Loucy (cell line): ENCODE results near the gene SPDYC.

Source experiments
- H2AFZ ChIP-seq: fragments of 200-600 bp; sonication (generic); 2 replicates; pipeline ENCODE4 v1.6.0; 2016; ENCODE audit warnings: antibody characterized with exemption, mild to moderate bottlenecking, low read length, moderate library complexity
- H3F3A ChIP-seq: fragments of 200-600 bp; 2 replicates; pipeline ENCODE4 v1.6.0; 2016; ENCODE audit warnings: antibody characterized with exemption, low read depth, mild to moderate bottlenecking
- H3K27me3 ChIP-seq: fragments of 200-600 bp; sonication (generic); 2 replicates; pipeline ENCODE4 v1.6.1; 2014; ENCODE audit warnings: low read length, mild to moderate bottlenecking; ENCODE audit not compliant: insufficient read depth, poor library complexity, severe bottlenecking
- H3K36me3 ChIP-seq: fragments of 200-600 bp; sonication (generic); 2 replicates; pipeline ENCODE4 v1.6.1; 2016; ENCODE audit warnings: low read length; ENCODE audit not compliant: insufficient read depth
- H3K4me1 ChIP-seq: fragments of 200-600 bp; sonication (generic); 2 replicates; pipeline ENCODE4 v1.5.1; 2014; ENCODE audit warnings: low read length, mild to moderate bottlenecking; ENCODE audit not compliant: insufficient read depth, poor library complexity, severe bottlenecking
- H3K4me2 ChIP-seq: fragments of 200-600 bp; sonication (generic); 2 replicates; pipeline ENCODE4 v1.6.0; 2014; ENCODE audit warnings: antibody characterized with exemption, low read length, low read depth, mild to moderate bottlenecking; ENCODE audit not compliant: poor library complexity, severe bottlenecking
- H3K4me3 ChIP-seq: fragments of 200-600 bp; sonication (generic); 2 replicates; pipeline ENCODE4 v1.5.1; 2014; ENCODE audit warnings: low read length, mild to moderate bottlenecking, mixed read lengths; ENCODE audit not compliant: poor library complexity, severe bottlenecking
- H3K79me2 ChIP-seq: fragments of 200-600 bp; sonication (generic); 2 replicates; pipeline ENCODE4 v1.6.1; 2014; ENCODE audit warnings: low read length; ENCODE audit not compliant: insufficient read depth
- H3K9ac ChIP-seq: fragments of 200-600 bp; sonication (generic); 2 replicates; pipeline ENCODE4 v1.6.0; 2014; ENCODE audit warnings: mild to moderate bottlenecking, low read depth, low read length, moderate library complexity; ENCODE audit not compliant: poor library complexity, severe bottlenecking
- H3K9me2 ChIP-seq: fragments of 200-600 bp; sonication (generic); replicated peaks from 2 replicates; pipeline ENCODE4 v1.6.1; 2016; ENCODE audit warnings: low read depth, low read length, mixed read lengths
- H3K9me3 ChIP-seq: fragments of 200-600 bp; sonication (generic); 2 replicates; pipeline ENCODE4 v1.6.1; 2014; ENCODE audit warnings: mild to moderate bottlenecking, antibody characterized with exemption, low read length, low read depth; ENCODE audit not compliant: insufficient read depth
- H4K20me1 ChIP-seq: fragments of 200-600 bp; sonication (generic); 2 replicates; pipeline ENCODE4 v1.6.0; 2014; ENCODE audit warnings: antibody characterized with exemption, low read length, mild to moderate bottlenecking; ENCODE audit not compliant: insufficient read depth, poor library complexity, severe bottlenecking
- EZH2phosphoT487 ChIP-seq: fragments of 200-600 bp; IDR thresholded peaks from 2 replicates; pipeline ENCODE4 v1.6.1; 2018; ENCODE audit warnings: antibody characterized with exemption, mild to moderate bottlenecking, moderate library complexity, borderline replicate concordance
- TF ChIP-seq, protein P1 (sequence below): fragments of 200-600 bp; sonication (generic); conservative IDR thresholded peaks from 2 replicates; pipeline ENCODE4 v1.5.1; 2014; ENCODE audit warnings: mild to moderate bottlenecking, antibody characterized with exemption, low read length

Gene SPDYC

DNA sequence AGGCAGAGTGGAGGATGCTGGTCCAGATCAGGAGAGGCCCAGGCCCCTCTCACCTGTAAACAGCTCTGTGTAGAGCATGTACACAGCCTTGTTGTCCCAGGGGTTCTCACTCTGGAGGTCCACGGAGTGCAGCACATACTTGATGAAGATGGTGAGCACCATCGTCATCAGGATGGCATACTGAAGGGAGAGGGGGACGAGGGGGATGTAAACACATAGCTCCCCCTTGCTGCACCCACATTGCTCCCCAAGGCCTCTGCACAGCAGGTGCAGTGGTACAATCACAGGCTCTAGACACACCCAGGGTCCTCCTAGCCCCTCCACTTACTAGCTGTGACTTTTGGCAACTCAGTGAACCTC lies 38.6 kb upstream of the SPDYC start:
- H3K36me3 ChIP-seq, result peaks cover 49% of the 10 kb centered on the region
- TF ChIP-seq EZH2phosphoT487, result no peak
- TF ChIP-seq, protein P1, sequence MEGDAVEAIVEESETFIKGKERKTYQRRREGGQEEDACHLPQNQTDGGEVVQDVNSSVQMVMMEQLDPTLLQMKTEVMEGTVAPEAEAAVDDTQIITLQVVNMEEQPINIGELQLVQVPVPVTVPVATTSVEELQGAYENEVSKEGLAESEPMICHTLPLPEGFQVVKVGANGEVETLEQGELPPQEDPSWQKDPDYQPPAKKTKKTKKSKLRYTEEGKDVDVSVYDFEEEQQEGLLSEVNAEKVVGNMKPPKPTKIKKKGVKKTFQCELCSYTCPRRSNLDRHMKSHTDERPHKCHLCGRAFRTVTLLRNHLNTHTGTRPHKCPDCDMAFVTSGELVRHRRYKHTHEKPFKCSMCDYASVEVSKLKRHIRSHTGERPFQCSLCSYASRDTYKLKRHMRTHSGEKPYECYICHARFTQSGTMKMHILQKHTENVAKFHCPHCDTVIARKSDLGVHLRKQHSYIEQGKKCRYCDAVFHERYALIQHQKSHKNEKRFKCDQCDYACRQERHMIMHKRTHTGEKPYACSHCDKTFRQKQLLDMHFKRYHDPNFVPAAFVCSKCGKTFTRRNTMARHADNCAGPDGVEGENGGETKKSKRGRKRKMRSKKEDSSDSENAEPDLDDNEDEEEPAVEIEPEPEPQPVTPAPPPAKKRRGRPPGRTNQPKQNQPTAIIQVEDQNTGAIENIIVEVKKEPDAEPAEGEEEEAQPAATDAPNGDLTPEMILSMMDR, result no peak
- no peak overlapping the region for H2AFZ ChIP-seq
- H3K4me3 ChIP-seq, result no peak overlapping the region
- no peak overlapping the region for H3K9ac ChIP-seq
- H3K9me2 ChIP-seq, result no peaks in the 10 kb centered on the region
- H3K9me3 ChIP-seq, result no peaks in the 10 kb centered on the region
- H3K4me1 ChIP-seq, result peaks cover 24% of the 10 kb centered on the region
- H3K79me2 ChIP-seq, result peaks cover 26% of the 10 kb centered on the region
- peaks cover 21% of the 10 kb centered on the region for H4K20me1 ChIP-seq
- H3F3A ChIP-seq, result no peaks in the 10 kb centered on the region
- no peak overlapping the region for H3K4me2 ChIP-seq
- H3K27me3 ChIP-seq, result no peaks in the 10 kb centered on the region

DNA sequence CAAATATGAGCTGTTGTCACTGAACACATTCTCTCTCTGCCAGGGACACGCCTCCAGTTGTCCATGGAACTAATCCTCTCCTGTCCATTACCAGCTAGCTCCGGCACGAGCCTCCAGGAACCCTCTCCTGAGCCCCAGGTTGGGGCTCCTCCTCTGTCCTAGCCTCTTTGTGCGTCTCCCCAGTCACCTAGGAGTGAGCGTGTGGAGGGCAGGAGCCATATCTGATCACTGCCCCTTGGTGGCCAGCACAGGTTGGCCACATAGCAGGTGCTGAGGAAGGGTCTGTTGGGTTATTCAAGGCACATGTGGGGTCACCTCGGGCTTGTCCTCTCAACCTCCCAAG lies 38.2 kb upstream of the SPDYC start:
- no peaks in the 10 kb centered on the region for H3K9me3 ChIP-seq
- no peak overlapping the region for H2AFZ ChIP-seq
- peaks cover 45% of the 10 kb centered on the region for H3K36me3 ChIP-seq
- no peaks in the 10 kb centered on the region for H3F3A ChIP-seq
- peaks cover 21% of the 10 kb centered on the region for H4K20me1 ChIP-seq
- H3K9ac ChIP-seq, result no peak overlapping the region
- no peaks in the 10 kb centered on the region for H3K27me3 ChIP-seq
- H3K79me2 ChIP-seq, result peaks cover 26% of the 10 kb centered on the region
- TF ChIP-seq, protein P1, result no peak
- TF ChIP-seq EZH2phosphoT487, result no peak
- no peaks in the 10 kb centered on the region for H3K9me2 ChIP-seq
- no peak overlapping the region for H3K4me3 ChIP-seq
- H3K4me2 ChIP-seq, result peak overlapping the region; percentile 98
- H3K4me1 ChIP-seq, result peaks cover 24% of the 10 kb centered on the region

DNA sequence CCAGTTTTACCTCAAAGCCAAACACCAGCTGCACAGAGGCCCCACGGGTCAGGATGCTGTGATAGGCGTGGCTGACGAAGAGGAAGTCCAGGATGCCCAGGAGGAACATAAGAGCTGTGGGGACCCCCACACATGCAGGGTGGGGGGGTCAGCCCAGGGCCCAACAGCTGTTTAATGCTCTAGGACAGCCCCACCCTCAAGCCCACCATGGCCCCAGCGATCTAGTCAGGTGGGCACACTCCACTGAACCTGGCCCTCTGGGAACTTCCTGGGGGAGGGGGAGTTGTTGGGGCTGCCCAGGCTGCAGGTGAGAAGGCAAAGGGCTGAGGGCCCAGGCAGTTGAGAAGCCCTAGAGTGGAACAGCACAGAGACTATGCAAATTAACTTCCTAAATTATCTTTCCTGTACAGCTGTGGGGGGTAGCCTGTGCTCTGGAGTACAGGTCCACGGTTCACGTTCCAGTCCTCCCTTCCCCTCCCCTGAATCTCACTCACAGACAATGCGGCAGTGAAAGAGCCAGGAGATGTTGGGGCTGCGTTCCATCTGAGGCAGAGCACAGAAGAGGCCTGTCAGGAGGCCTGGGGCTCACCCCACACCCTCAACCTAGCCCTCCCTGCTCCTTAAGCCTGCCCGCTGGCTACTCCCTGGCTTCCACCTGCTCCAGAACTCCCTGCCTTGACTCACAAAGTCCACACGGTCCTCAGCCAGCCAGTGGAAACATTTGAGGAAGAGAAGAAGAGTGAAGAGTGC lies 37.6 kb upstream of the SPDYC start:
- H3K9ac ChIP-seq, result peak overlapping the region; percentile 88
- H3K36me3 ChIP-seq, result peaks cover 39% of the 10 kb centered on the region
- peaks cover 21% of the 10 kb centered on the region for H4K20me1 ChIP-seq
- peak overlapping the region; percentile 98 for H3K4me2 ChIP-seq
- no peak overlapping the region for H2AFZ ChIP-seq
- no peaks in the 10 kb centered on the region for H3K9me3 ChIP-seq
- peaks cover 26% of the 10 kb centered on the region for H3K79me2 ChIP-seq
- H3K4me1 ChIP-seq, result peaks cover 24% of the 10 kb centered on the region
- H3F3A ChIP-seq, result no peaks in the 10 kb centered on the region
- no peak for TF ChIP-seq EZH2phosphoT487
- TF ChIP-seq, protein P1, result no peak
- no peaks in the 10 kb centered on the region for H3K27me3 ChIP-seq
- H3K9me2 ChIP-seq, result no peaks in the 10 kb centered on the region
- H3K4me3 ChIP-seq, result peak overlapping the region; percentile 84
